Breast epithelium (tissue), 4 donors: Measurements from ENCODE around the gene CARD10. TPM values are rescaled to one million over a fixed set of nuclear protein-coding genes. Genes with fewer than 3 reads are reported as not detected.

Experiments
- DNase-seq, 2 donors: peaks; one replicate each; pipeline ENCODE4 v3.0.0-alpha.2; 2019; ENCODE audit warnings: low spot score in 2 of 2
- H3K27ac ChIP-seq, 2 donors: fragments of 200-600 bp; sonication (generic) in 1 of 2; one replicate each; pipeline ENCODE4 v1.5.1; 2016 to 2019; ENCODE audit warnings: mild to moderate bottlenecking in 1 of 2
- H3K27me3 ChIP-seq, 2 donors: fragments of 200-600 bp; sonication (generic) in 1 of 2; one replicate each; pipeline versions ENCODE4 v1.5.1 to v1.6.0; 2017 to 2019; ENCODE audit warnings: control low read depth in 1 of 2, mild to moderate bottlenecking in 1 of 2
- H3K36me3 ChIP-seq: fragments of 200-600 bp; one replicate; pipeline ENCODE4 v1.5.1; 2019
- H3K4me1 ChIP-seq, 2 donors: fragments of 200-600 bp; sonication (generic); one replicate each; pipeline ENCODE4 v1.5.1; 2016 to 2019; ENCODE audit warnings: control low read depth in 1 of 2
- H3K4me3 ChIP-seq, 3 donors: fragments of 200-600 bp; sonication (generic); 1 replicate in 2 of 3; 2 replicates in 1 of 3; pipeline ENCODE4 v1.5.1; 2016 to 2019; ENCODE audit warnings: mild to moderate bottlenecking in 3 of 3, moderate library complexity in 2 of 3
- H3K9me3 ChIP-seq, 2 donors: fragments of 200-600 bp; sonication (generic) in 1 of 2; one replicate each; pipeline ENCODE4 v1.5.1; 2016 to 2019; ENCODE audit warnings: control low read depth in 1 of 2
- CTCF ChIP-seq, 3 donors: fragments of 450-650 bp; IDR thresholded peaks; one replicate each; pipeline ENCODE4 v1.5.1; 2016 to 2017; ENCODE audit warnings: antibody characterized with exemption in 3 of 3, mild to moderate bottlenecking in 3 of 3, moderate library complexity in 3 of 3
- POLR2A ChIP-seq: fragments of 450-650 bp; IDR thresholded peaks from one replicate; pipeline ENCODE4 v1.6.1; 2016; ENCODE audit warnings: antibody characterized with exemption, mild to moderate bottlenecking, moderate library complexity
- POLR2AphosphoS5 ChIP-seq, 3 donors: sonication (generic); formaldehyde crosslinking; IDR thresholded peaks; one replicate each; pipeline ENCODE4 v1.6.1; 2017; ENCODE audit warnings: antibody characterized with exemption in 3 of 3
- intact Hi-C: fragments of 100-400 bp; cut with DNase I; formaldehyde crosslinking; loops from one replicate; pipeline ENCODE4 v1.15.1; 2023; ENCODE audit warnings: low total_unique reads
- total RNA-seq, 3 donors: library from RNA; depleted of rRNA; stranded (reverse); fragments of >200 nt; gene quantifications; one replicate each; pipeline ENCODE4 v1.1.0, GENCODE V29; 2016

The CARD10 gene
- total RNA-seq, 3 donors from 2014 or later = 2.9 to 12.1 (median 10.2) TPM

GRCh38 chr22:37449331-37450001 is 69.7 kb downstream of the CARD10 start:
- H3K4me1 ChIP-seq = no peaks in the 10 kb centered on the region
- peaks cover 0 to 13% of the 10 kb centered on the region in 2 donors for H3K27me3 ChIP-seq
- H3K27ac ChIP-seq = no peak overlapping the region
- H3K4me3 ChIP-seq = no peak overlapping the region
- no peaks in the 10 kb centered on the region for H3K36me3 ChIP-seq
- intact Hi-C loops = no loop called here
- no peak for TF ChIP-seq POLR2A
- TF ChIP-seq CTCF (IDR thresholded peaks at IDR 0.05) = no peak
- TF ChIP-seq POLR2AphosphoS5 (IDR thresholded peaks at IDR 0.05) = no peak
- DNase-seq = no peak
- no peaks in the 10 kb centered on the region for H3K9me3 ChIP-seq

GRCh38 chr22:37448516-37449127 is 70.6 kb downstream of the CARD10 start:
- H3K9me3 ChIP-seq = no peaks in the 10 kb centered on the region
- H3K27ac ChIP-seq = no peak overlapping the region
- TF ChIP-seq CTCF (IDR thresholded peaks at IDR 0.05) = no peak
- no peak for TF ChIP-seq POLR2A
- TF ChIP-seq POLR2AphosphoS5 (IDR thresholded peaks at IDR 0.05) = no peak
- intact Hi-C loops = no loop called here
- no peaks in the 10 kb centered on the region for H3K36me3 ChIP-seq
- peaks cover 0 to 11% of the 10 kb centered on the region in 2 donors for H3K27me3 ChIP-seq
- H3K4me3 ChIP-seq = no peak overlapping the region
- DNase-seq = no peak
- no peaks in the 10 kb centered on the region for H3K4me1 ChIP-seq

DNA sequence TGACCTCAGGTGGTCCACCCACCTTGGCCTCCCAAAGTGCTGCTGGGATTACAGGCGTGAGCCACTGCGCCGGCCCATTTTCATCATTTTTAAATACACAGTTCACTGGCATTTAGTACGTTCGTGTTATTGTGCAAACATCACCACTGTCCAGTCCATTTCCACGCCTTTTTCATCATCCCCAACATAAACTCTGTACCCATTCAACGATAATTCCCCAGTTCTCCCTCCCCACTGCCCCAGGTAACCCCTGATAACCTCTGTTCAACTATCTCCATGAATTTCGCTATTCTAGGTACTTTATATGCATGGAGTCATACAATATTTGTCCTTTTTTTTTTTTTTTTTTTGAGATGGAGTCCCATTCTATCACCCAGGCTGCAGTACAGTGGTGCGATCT is 73.7 kb downstream of the CARD10 start:
- H3K36me3 ChIP-seq = no peaks in the 10 kb centered on the region
- intact Hi-C loops = no loop called here
- TF ChIP-seq POLR2A = no peak
- no peak overlapping the region for H3K27ac ChIP-seq
- H3K4me1 ChIP-seq = no peaks in the 10 kb centered on the region
- no peak overlapping the region for H3K4me3 ChIP-seq
- peaks cover 0 to 23% of the 10 kb centered on the region in 2 donors for H3K27me3 ChIP-seq
- H3K9me3 ChIP-seq = peaks cover 0 to 7% of the 10 kb centered on the region in 2 donors
- no peak for DNase-seq

DNA sequence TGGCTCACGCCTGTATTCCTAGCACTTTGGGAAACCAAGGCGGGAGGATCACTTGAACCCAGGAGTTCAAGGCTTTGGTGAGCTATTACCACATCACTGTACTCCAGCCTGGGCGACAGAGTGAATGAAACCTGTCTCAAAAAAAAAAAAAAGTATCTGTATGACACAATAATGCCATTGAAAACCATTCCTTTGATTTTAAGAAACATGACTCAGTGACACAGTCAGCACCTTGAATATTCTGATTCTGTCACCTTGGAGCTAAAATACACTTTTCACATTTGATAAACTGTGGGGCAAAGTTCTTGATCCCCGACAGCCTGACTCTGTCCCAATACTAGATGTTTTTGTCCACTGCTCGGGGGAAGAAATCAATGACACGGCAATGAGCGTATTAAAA is 75.2 kb downstream of the CARD10 start:
- H3K4me3 ChIP-seq = no peak overlapping the region
- DNase-seq = no peak
- no peak overlapping the region for H3K27ac ChIP-seq
- H3K4me1 ChIP-seq = no peaks in the 10 kb centered on the region
- peaks cover 0 to 22% of the 10 kb centered on the region in 2 donors for H3K27me3 ChIP-seq
- TF ChIP-seq POLR2AphosphoS5 (IDR thresholded peaks at IDR 0.05) (no peak), CTCF (IDR thresholded peaks at IDR 0.05) (no peak), POLR2A (no peak)
- intact Hi-C loops = no loop called here
- peaks cover 0 to 8% of the 10 kb centered on the region in 2 donors for H3K9me3 ChIP-seq
- H3K36me3 ChIP-seq = no peaks in the 10 kb centered on the region

GRCh38 chr22:37443086-37443485 is 76.1 kb downstream of the CARD10 start:
- peaks cover 0 to 17% of the 10 kb centered on the region in 2 donors for H3K27me3 ChIP-seq
- H3K36me3 ChIP-seq = no peaks in the 10 kb centered on the region
- no peak overlapping the region for H3K4me3 ChIP-seq
- peaks cover 0 to 8% of the 10 kb centered on the region in 2 donors for H3K9me3 ChIP-seq
- intact Hi-C loops = no loop called here
- H3K27ac ChIP-seq = no peak overlapping the region
- no peaks in the 10 kb centered on the region for H3K4me1 ChIP-seq
- DNase-seq = no peak
- TF ChIP-seq POLR2AphosphoS5 (IDR thresholded peaks at IDR 0.05) (no peak), CTCF (IDR thresholded peaks at IDR 0.05) (no peak), POLR2A (no peak)
